CD4-positive, alpha-beta T cell treated with Interleukin-6 for 4 hours (primary cell): ENCODE measurements around the gene RUBCNL.
"Not testable (repeated sequence)": the region's sequence is repeated elsewhere in the genome, so short reads cannot be mapped to it uniquely, and the experiment has no call there.

Experiments
- DNase-seq: peaks from one replicate; pipeline ENCODE4 v3.0.0-alpha.2; 2020; ENCODE audit warnings: mixed read lengths

The RUBCNL gene

DNA sequence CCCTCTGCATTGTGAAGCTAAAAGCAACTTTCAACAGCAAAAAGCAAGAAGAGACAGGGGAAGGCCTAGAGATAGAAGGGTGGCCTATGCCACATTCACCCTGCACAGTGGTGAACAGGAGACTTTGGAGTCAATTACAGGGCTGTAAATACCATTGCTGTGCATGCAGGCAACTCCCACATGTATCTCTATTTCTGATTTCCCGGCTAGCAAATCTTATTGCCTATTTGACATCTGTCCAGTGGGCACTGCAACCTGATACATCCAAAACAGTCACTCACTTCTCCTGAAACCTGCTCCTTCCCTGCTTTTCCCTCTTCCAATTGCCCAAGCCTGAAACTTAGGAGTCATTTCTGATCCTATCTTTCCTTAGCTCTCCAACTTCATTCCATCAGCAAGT, 13.4 kb downstream of the RUBCNL start:
- DNase-seq, result no peak

DNA sequence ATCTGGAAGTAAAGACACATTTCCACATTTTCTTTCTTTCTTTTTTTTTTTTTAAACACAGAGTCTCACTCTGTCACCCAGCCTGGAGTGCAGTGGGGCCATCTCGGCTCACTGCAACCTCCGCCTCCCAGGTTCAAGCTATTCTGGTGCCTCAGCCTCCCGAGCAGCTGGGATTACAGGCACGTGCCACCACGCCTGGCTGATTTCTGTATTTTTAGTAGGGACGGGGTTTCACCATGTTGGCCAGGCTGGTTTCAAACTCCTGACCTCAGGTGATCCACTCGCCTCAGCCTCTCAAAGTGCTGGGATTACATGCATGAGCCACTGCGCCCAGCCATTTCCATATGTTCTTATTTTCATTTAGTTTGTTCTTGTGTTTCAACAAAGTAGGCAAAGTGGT, 14.1 kb downstream of the RUBCNL start:
- not testable (repeated sequence) for DNase-seq

DNA sequence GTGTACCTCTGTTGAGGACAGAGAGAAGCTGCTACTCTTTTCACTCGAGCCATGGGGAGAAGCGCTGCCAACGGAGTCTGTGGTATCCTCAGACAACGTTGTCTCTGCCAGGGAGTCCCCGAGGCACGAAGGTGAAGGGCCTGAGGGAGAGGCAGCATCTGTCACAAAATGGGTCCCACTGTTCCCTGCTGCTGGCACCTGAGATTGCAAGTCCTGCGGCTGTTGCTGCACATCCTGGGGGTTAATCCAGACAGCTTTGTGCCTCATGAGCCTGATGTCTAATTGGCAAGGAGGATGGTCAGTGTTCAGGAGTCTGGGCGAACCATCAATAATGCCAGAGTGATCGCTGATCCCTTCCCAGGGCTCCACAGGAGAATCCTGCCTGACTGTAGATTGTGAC, 15.0 kb downstream of the RUBCNL start:
- no peak for DNase-seq

DNA sequence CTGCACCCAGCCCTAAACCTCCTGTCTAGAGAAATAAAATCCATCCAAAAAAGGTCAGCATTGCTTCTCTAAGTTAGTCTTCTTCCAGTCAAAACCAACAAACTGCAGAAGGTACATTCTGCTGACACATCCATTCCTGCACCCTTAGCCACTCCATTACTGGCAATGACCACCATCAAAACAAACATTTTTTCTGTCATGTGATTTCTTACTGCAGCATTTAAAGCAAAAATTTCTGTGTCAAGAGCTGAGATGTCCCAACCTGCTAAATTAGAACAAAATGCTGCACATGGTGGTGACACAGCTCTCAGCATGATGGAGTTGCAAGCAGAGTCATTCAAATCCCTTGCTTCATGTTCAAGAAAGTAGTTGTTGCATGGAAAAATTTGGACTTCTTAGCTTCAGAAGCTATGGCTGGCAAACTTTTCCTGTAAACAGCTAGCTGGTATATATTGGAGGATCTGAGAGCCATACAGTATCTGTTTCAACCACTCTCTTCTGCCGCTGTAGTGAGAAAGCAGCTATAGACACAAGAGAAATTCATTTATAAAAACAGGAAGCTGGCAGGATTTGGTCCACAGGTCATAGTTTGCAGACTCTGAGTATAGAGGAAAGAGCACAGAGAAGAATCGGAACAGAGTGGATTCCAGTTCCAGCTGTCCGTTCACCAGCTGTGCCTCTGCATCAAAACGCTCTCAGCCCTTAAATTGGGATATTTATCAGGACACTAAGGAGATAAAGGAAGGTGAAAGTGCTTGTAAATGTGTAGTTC, 17.4 kb downstream of the RUBCNL start:
- DNase-seq, result no peak

DNA sequence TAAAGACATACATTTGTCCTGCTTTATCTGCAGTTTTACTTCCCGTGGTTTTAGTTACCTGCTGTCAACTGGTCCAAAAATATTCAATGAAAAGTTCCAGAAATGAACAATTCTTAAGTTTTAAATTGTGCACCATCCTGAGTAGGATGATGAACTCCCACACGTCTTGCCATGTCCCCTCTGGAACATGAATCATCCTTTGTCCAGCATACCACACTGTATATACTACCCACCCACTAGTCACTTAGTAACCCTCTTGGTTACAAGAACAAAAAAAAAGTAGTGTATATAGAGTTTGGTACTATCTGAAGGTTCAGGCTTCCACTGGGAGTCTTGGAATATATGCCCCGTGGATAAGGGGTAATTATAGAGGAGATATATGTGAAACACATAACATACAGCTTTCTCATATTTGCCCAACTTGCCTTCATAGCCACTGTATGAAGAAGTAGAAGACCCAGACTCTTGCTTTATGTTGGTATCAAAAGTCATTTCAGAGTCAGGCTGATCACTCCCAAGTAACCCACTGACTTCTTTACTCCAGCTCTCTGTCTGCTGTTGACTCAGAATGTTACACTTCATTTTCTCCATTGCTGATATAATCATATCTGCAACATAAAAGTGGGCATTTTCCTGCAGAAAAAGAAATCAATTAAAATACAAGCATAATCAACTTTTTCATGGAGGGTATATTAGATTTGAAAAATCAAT, 19.3 kb downstream of the RUBCNL start:
- no peak for DNase-seq

DNA sequence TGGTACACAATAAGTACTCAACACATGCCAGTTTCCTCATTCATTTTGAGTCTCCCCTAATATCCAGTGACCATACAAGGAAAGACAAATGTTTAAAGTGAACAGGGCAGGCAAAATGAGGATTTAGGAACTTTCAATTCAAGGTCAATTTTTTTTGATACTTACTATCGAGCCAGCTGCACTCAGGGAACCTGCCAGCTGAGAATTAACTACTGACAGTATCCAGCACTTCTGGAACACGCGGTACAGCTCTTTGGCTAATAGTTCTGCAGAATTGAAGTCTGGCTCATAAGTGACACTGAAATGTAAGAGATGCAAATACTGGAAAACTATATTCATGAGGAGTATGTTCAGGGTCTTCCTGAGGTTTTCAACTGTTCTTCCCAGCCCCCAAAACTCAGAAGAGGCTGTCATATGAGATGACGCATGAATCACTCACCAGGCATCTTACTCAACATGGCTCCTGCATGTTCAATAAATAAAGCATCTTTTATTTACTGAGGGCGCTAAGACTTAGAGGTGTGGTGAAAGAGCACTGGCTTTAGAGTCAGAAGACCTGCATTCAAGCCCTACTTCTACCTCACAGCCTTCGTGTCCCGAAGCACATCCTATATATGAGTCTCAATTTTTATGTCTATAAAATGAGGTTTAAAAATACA, 25.6 kb downstream of the RUBCNL start:
- DNase-seq, result no peak

DNA sequence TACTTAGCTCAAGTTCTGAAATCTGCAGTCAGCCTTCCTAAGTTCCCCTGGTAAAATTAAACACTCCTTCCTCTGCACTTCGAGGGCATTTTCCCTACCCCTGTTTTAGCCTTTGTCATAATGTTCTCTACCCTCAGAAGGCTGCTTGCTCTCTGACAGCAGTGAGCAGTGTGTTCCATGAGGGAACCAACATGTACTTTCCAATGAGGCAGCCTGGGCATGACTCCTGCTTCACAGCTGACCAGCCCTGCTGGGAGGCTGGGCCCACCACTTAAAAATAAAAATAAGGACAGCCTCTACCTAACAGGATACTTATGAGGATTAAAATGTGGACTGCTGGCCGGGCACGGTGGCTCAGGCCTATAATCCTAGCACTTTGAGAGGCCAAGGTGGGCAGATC, 26.4 kb downstream of the RUBCNL start:
- DNase-seq, result no peak

DNA sequence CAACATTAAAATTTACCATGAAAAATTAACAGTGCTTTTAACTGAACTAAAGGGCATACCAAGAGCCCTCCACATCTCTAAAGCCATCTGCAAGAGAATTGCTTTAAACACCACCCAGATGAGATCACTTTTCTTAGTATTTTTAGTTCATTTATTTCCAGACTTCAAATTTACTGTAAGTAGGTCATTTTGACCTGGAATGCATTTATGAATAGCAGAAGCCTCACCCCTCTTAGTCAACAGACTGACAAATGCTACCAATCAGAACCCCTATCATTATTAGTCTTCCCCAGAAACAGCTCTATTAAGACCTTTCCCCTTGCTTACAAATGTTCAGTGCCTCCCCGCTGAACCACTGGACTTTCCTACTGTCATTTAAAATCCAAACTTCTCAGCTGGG, 27.3 kb downstream of the RUBCNL start:
- DNase-seq, result no peak

DNA sequence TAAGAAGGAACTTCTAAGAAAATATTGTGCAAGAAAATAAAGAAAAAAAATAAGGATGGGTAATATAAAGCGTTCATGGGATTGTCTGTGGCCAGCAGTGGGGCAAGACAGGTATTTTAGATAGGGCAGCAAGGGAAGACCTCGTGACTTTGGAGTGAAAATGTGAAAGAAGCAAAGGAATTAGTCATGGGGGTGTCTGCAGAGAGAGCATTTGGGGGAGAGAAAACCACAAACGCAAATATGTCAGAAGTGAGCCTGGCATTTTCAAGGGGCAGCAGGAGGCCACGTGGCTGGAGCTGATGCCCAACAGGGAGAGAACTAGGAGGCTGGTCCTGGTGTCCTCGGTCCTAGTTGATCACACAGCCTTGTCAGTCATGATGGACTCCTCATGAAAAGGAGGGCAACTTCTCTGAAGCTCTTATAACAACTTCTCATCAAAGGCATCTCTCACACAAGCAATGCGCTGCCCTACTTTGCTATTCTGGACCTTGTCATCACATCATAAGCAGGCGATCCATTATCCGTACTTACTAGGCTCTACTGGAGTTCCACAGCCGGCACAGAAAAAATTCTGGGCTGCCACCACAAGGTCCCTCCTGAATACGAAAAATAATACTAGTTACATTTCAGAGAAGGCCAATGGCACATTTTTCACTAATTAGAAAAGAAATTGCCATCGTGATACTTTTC, 31.0 kb downstream of the RUBCNL start:
- no peak for DNase-seq

DNA sequence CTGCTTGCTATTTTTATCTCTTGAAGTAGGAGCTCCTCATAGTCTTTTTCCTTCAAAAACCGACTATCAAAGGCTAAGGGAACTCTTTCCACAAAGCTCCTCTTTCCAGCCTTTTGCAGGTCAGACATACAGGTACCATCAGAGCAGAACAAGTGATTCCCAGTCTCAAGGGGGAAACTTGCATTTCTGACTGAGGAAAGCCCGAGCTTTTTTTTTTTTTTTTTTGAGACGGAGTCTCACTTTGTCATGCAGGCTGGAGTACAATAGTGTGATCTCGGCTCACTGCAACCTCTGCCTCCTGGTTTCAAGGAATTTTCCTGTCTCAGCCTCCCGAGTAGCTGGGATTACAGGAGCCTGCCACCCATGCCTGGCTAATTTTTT, 32.0 kb downstream of the RUBCNL start:
- no peak for DNase-seq

DNA sequence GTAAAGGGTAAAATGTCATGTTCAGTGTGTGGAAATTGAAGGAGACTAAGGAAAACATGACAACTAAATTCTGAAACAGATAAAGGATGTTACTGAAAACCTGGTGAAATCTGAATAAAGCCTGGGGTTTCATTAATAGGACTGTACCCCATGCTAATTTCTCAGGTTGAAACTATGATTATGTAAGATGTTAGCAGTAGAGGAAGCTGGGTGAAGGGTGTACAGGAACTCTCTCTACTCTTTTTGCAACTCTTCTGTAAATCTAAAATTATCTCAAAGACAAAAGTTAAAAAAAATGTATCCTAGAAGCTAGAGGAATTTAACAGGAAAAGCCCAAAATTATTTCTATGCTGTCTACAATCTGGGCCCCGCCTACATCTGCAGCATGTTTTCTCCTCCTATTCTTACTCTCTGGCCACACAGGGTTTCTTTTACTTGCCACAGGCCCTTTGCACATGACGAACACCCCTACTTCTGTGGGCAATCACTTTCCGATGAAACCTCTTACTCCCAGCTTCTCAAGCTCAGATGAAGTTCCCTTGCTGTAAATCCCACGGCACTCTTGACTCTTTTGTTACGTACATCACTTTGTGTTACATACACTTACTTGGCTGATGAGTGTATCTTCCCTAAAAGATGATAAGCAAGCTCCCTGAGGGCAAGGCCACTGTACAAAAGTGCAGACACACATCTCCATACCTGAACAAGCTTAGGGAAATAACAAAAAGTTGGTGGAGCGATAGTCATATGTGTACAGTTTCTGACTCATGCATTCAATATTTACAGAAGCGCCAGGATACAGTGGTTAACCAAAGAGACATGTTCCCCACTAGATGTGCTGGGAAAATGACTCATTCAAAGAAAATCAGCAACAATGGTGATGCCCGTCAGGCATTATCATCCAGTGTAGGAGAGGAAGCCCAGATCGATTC, 32.6 kb downstream of the RUBCNL start:
- no peak for DNase-seq

DNA sequence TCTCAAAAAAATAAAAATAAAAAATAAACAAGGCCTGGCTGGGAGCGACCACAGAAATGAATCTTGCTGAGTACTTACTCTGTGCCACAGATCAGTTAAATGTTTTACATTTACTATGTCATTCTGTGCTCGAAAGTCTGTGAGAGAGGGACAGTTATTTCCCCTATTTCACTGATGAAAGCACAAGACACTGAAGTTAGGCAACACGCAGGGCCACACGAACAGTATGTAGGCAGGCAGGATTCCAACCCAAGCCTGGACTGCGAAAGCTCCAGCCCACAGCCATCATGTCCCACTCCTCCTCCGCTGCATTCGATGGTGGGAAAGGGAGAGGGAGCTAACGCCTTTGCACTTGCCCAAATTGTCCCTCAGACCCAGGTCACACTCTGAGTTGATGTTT, 34.2 kb downstream of the RUBCNL start:
- no peak for DNase-seq

DNA sequence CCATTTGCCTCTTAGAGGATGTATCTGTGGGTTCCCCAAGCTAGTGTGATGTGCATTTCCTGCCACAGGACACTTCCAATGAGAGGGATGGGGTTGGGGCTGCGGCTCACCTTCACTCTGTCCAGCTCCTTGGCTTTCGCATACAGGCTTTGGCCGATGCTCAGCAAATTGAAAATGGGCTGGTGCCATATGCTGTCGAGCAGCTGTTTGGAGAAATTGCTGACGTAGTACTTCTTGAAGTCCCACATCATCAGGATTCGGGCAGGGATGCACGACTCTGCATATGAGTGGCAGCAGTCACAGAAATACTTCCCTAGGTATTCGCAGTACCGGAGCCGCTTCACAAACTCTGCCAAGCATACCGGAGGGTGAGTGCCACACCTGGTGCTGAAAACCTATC, 37.0 kb downstream of the RUBCNL start:
- DNase-seq, result no peak

DNA sequence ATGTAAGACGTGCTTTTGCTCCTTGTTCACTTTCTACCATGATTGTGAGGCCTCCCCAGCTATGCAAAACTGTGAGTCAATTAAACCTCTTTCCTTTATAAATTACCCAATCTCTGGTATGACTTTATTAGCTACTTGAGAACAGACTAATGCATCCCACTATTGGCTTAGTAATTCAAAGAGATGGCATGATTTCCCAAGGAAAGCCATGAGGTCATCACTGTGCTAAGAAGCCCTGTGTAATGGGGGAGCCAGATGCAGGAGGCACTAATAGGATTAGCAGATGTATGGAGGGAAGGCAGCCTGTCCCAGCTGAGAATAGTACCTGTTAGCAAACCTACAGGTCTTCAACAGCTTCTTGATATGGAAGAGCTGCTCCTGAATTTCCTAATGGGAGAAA, 38.1 kb downstream of the RUBCNL start:
- no peak for DNase-seq

DNA sequence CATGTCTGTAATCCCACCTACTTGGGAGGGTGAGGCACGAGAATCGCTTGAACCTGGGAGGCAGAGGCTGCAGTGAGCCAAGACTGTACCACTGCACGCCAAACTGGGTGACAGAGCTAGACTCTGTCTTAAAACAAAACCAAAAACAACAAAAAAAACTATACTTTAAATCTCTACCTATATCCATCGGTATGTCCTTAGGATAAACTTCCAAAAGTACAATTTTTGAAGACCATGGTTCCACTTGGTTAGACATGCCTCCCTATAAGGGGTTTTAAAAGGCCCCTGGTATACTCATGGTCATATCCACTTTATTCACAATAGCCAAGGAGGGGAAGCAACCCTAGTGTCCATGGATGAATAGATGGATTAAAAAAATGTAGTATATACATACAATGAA, 39.8 kb downstream of the RUBCNL start:
- DNase-seq, result no peak

DNA sequence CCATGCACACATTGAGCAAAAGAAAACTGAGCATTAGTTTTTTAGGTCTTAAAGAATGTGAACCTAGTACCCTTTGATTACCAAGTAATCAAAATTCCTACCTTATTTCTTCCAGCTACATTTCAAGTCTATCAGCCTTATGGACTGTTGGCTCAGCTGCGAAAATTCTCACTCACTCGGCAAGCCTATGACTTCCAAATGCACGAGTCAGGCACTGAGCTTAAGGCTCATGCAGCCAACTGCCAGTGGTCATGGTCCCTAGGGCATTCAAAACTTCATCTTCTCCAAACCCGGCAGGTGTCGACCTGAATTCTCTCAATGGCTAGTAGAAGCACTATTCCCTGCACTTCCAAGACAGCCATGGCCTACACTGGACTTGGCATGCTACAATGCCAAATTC, 41.2 kb downstream of the RUBCNL start:
- DNase-seq, result no peak

DNA sequence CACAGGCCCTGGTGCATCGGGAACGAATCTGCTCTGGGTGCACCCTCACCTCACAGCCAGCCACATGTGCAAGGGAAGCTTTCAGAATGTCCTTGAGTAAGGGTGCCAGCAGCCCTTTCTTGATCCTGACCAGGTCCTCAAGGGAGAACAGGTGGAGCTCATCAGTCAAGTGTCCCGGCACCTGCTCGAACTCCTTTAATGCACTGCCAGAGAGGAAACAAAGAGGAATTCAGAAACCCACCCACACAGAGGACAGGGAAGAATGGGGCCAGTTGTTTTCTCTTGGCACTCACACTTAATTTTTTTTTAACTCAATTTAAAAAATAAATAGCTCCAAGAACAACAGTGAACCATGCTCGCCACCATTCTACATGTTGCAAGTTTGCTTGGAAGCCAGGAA, 41.7 kb downstream of the RUBCNL start:
- no peak for DNase-seq

DNA sequence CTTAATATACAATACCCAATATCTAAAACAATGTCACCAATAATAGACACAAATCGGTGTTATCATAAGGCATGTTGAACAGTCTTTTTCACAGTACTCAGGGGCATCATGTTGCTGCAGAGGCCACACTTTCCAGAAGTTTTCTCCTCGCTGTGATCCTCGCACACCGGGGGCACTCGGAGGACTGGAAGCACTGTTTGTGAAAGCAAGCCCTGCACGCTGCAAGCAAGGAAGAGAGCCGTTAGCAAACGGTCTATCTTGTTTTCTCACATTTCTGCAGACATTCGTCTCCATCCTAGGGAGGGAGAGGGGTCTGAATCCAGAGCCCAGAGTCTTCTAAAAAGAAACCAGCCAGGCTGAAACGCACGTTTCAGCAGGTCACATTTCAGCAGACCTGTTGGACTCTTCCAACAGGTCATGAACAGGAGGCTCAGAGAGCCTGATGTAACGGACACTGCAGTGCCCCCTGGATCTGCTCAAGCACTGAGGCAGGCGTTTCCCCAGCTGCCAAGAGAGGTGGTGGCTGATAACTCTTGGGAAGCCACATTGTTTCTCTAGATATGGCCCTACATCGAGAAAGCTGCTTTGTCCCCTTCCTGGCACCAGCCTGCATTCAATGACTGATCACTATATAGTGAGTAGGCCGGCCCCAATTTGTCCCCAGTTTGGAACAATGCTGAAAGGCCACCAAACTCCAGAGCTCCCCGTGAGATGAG, 43.6 kb downstream of the RUBCNL start:
- no peak for DNase-seq

DNA sequence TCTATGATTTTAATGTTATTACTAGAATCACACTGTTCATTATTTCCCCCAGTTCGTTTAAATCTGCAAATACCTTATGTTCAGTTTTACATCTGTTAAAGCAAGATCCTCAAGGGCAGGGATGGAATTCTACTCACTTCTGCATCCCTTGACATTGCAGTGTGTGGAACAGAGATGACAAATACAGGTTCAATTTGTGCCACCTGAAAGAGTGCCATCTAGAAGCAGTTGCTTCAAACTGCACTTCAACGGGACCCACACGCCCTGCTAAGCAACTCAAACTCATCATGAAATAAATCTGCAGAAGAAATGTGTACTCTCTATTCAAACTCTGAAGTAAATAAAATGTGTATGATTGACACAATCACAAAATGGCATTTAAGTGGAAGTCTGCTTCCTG, 44.5 kb downstream of the RUBCNL start:
- no peak for DNase-seq

DNA sequence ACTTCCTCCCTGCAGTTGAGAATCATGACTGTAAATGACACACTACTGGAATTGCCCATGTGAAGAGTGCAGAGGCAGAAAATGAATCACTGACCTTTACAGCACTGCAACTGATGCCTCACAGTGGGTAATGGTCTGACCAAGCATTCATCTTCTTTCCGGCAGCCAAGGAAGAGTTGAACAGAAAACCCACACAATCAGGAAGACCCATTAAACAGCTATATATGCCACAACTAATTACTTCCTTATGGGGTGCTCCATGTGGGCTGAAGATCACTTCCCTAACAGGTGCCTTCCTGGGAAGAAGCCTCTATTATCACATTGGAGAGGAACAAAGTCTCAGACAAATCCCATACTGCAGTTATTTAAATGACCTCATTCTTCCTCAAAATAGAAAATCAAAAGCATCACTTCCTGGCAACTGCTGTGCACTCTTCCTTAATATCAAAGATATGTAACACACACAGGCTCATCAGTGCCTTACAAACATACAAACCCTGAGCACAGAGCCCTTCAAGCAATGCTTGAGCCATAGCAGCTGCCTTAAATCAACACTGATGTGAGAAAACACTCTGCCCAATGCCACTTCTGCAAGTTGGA, 45.8 kb downstream of the RUBCNL start:
- DNase-seq, result peak; percentile 4

DNA sequence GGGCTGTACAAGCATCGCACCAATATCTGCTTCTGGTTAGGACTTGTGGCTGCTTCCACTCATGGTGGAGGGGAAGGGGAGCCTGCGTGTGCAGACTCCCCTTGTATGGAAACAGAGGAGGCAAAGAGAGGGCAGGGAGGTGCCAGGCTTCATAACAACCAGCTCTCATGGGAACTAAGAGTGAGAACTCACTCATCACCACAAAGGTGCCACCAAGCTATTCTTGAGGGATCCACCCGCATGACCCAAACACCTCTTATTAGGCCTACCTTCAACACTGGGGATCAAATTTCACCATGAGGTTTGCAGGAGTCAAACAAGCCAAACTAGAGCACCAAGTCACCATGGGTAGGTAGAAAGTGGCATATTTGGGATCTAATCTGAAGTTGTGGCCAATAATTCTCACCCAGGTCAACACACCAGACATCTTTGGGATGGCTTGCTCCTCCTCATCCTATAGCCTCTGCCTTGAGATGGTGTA, 46.4 kb downstream of the RUBCNL start:
- no peak for DNase-seq
